ENCODE measurements around the gene PCDHB6.
A peak's percentile ranks its signal among the peaks of the same experiment; 100 is the strongest.
"Not testable (repeated sequence)": the region's sequence is repeated elsewhere in the genome, so short reads cannot be mapped to it uniquely, and the experiment has no call there.

Gene PCDHB6

GRCh38 chr5:141186897-141187512, 37.1 kb downstream of the PCDHB6 start, which contains the start of gene PCDHB9:
Gene PCDHB9 (plus strand): TSS chr5:141187161. CDS start chr5:141187319, 158 bp downstream.
- Histone ChIP-seq H3K27me3 (replicated peaks; ENCODE audit: insufficient read depth, low read length) (no peaks in the 10 kb centered on the region), H3F3A (ENCODE audit: insufficient read depth, low read length) (no peaks in the 10 kb centered on the region), H3K36me3 (replicated peaks; ENCODE audit: insufficient read depth, low read length) (no peaks in the 10 kb centered on the region), H4K20me1 (ENCODE audit: insufficient read depth, low read length) (no peaks in the 10 kb centered on the region), H3K9me3 (replicated peaks; ENCODE audit: insufficient read depth, low read length) (no peaks in the 10 kb centered on the region), H3K9me2 (replicated peaks; ENCODE audit: insufficient read depth, low read length) (no peaks in the 10 kb centered on the region), H2AFZ (ENCODE audit: low read length) (peak within 1 kb of the TSS; percentile 11; the same call in 1 of the 2 replicates), H3K79me2 (ENCODE audit: low read length) (no peaks in the 10 kb centered on the region), H3K4me2 (ENCODE audit: low read depth, low read length) (peak within 1 kb of the TSS; percentile 20; the same call in 1 of the 2 replicates), H3K27ac (ENCODE audit: low read length) (no peak within 1 kb of the TSS), H3K4me1 (ENCODE audit: low read length) (no peaks in the 10 kb centered on the region), H3K9ac (ENCODE audit: low read length) (no peak within 1 kb of the TSS; the same call in 1 of the 2 replicates), H3K4me3 (ENCODE audit: low read length) (peak within 1 kb of the TSS; percentile 34; the same call in 1 of the 2 replicates)
- peak; percentile 69 for DNase-seq
- TF ChIP-seq EZH2phosphoT487 (IDR thresholded peaks at IDR 0.05; ENCODE audit: low read length) = no peak
- peak; percentile 79 for TF ChIP-seq CTCF (IDR thresholded peaks at IDR 0.05; ENCODE audit: low read length)

GRCh38 chr5:141188682-141189081, 38.8 kb downstream of the PCDHB6 start:
- H3K9me2 ChIP-seq (replicated peaks; ENCODE audit: insufficient read depth, low read length); H3K9me3 ChIP-seq (replicated peaks; ENCODE audit: insufficient read depth, low read length); DNase-seq; H3K79me2 ChIP-seq (ENCODE audit: low read length); H3K4me3 ChIP-seq (ENCODE audit: low read length); H3K27me3 ChIP-seq (replicated peaks; ENCODE audit: insufficient read depth, low read length); H3K9ac ChIP-seq (ENCODE audit: low read length); H3K4me1 ChIP-seq (ENCODE audit: low read length); H3K36me3 ChIP-seq (replicated peaks; ENCODE audit: insufficient read depth, low read length); H4K20me1 ChIP-seq (ENCODE audit: insufficient read depth, low read length); H3K27ac ChIP-seq (ENCODE audit: low read length); H2AFZ ChIP-seq (ENCODE audit: low read length); H3K4me2 ChIP-seq (ENCODE audit: low read depth, low read length); H3F3A ChIP-seq (ENCODE audit: insufficient read depth, low read length): not testable (repeated sequence)

- not testable (repeated sequence) for H3K9me2 ChIP-seq (replicated peaks; ENCODE audit: insufficient read depth, low read length); H3K9me3 ChIP-seq (replicated peaks; ENCODE audit: insufficient read depth, low read length); H3K36me3 ChIP-seq (replicated peaks; ENCODE audit: insufficient read depth, low read length); H3K79me2 ChIP-seq (ENCODE audit: low read length); H4K20me1 ChIP-seq (ENCODE audit: insufficient read depth, low read length); H3K4me3 ChIP-seq (ENCODE audit: low read length); H3F3A ChIP-seq (ENCODE audit: insufficient read depth, low read length); H3K27me3 ChIP-seq (replicated peaks; ENCODE audit: insufficient read depth, low read length); H3K4me2 ChIP-seq (ENCODE audit: low read depth, low read length); H3K4me1 ChIP-seq (ENCODE audit: low read length); DNase-seq; H2AFZ ChIP-seq (ENCODE audit: low read length); H3K9ac ChIP-seq (ENCODE audit: low read length); H3K27ac ChIP-seq (ENCODE audit: low read length)
Observed at GRCh38 chr5:141189131-141189530, 39.3 kb downstream of the PCDHB6 start.

- no peak within 1 kb of the TSS for H2AFZ ChIP-seq (ENCODE audit: low read length)
- DNase-seq = peak; percentile 59
- H3K4me3 ChIP-seq (ENCODE audit: low read length) = no peak within 1 kb of the TSS
Observed at GRCh38 chr5:141192110-141192725, 42.4 kb downstream of the PCDHB6 start, which contains the start of gene PCDHB10. Gene PCDHB10 (plus strand): TSS chr5:141192353. CDS start chr5:141192553, 200 bp downstream.

GRCh38 chr5:141194332-141194731, 44.5 kb downstream of the PCDHB6 start:
- H3K27me3 ChIP-seq (replicated peaks; ENCODE audit: insufficient read depth, low read length); DNase-seq; H3K79me2 ChIP-seq (ENCODE audit: low read length); H3F3A ChIP-seq (ENCODE audit: insufficient read depth, low read length); H3K9ac ChIP-seq (ENCODE audit: low read length); H3K4me3 ChIP-seq (ENCODE audit: low read length); H3K9me2 ChIP-seq (replicated peaks; ENCODE audit: insufficient read depth, low read length); H4K20me1 ChIP-seq (ENCODE audit: insufficient read depth, low read length); H2AFZ ChIP-seq (ENCODE audit: low read length); H3K4me1 ChIP-seq (ENCODE audit: low read length); H3K27ac ChIP-seq (ENCODE audit: low read length); H3K4me2 ChIP-seq (ENCODE audit: low read depth, low read length); H3K9me3 ChIP-seq (replicated peaks; ENCODE audit: insufficient read depth, low read length); H3K36me3 ChIP-seq (replicated peaks; ENCODE audit: insufficient read depth, low read length): not testable (repeated sequence)

More at GRCh38 chr5:141192110-141192725, 42.4 kb downstream of the PCDHB6 start, which contains the start of gene PCDHB10:
- H3K9ac ChIP-seq (ENCODE audit: low read length) = no peak within 1 kb of the TSS
- no peaks in the 10 kb centered on the region for H3K4me1 ChIP-seq (ENCODE audit: low read length)
- H3F3A ChIP-seq (ENCODE audit: insufficient read depth, low read length) = no peaks in the 10 kb centered on the region
- TF ChIP-seq CTCF (IDR thresholded peaks at IDR 0.05; ENCODE audit: low read length) (peak; percentile 88), EZH2 (optimal IDR thresholded peaks at IDR 0.05; ENCODE audit: low read depth, low read length) (no peak), EZH2phosphoT487 (IDR thresholded peaks at IDR 0.05; ENCODE audit: low read length) (no peak)
- H3K36me3 ChIP-seq (replicated peaks; ENCODE audit: insufficient read depth, low read length) = no peaks in the 10 kb centered on the region
- H3K4me2 ChIP-seq (ENCODE audit: low read depth, low read length) = no peak within 1 kb of the TSS
- H3K9me2 ChIP-seq (replicated peaks; ENCODE audit: insufficient read depth, low read length) = no peaks in the 10 kb centered on the region
- H3K79me2 ChIP-seq (ENCODE audit: low read length) = no peaks in the 10 kb centered on the region
- no peaks in the 10 kb centered on the region for H3K27me3 ChIP-seq (replicated peaks; ENCODE audit: insufficient read depth, low read length)
- H4K20me1 ChIP-seq (ENCODE audit: insufficient read depth, low read length) = no peaks in the 10 kb centered on the region
- no peaks in the 10 kb centered on the region for H3K9me3 ChIP-seq (replicated peaks; ENCODE audit: insufficient read depth, low read length)
- no peak within 1 kb of the TSS for H3K27ac ChIP-seq (ENCODE audit: low read length)

Data from MM.1S (cell line).